WTC11 (cell line): ENCODE data around the gene ELAC2. TPM values are rescaled to one million over a fixed set of nuclear protein-coding genes. Genes with fewer than 3 reads are reported as not detected.

Experiments used
- ATAC-seq: fragments of 200-7000 bp; cut with Tn5 transposase; 2 replicates; pipeline ENCODE4 v1.10.0; 2021; ENCODE audit warnings: mild to moderate bottlenecking, moderate library complexity
- CTCF ChIA-PET: fragments of 300-600 bp; sonication (Branson Sonifier 250); formaldehyde crosslinking; loops from one replicate; lab custom pipeline; 2021; ENCODE audit warnings: antibody characterized with exemption; lab: Charles Lee
- POLR2A ChIA-PET: fragments of 350-600 bp; sonication (Branson Sonifier 250); formaldehyde crosslinking; loops from one replicate; lab custom pipeline; 2021; ENCODE audit warnings: antibody characterized with exemption; lab: Charles Lee
- DNase-seq: peaks from one replicate; pipeline ENCODE4 v3.0.0; 2021; ENCODE audit warnings: low spot score
- H3K27ac Mint-ChIP-seq: 2 replicates; pipeline ENCODE4 v1.8.0; 2021; ENCODE audit warnings: mixed read lengths
- H3K27me3 Mint-ChIP-seq: 2 replicates; pipeline ENCODE4 v1.8.0; 2021; ENCODE audit warnings: low read depth, mild to moderate bottlenecking, moderate library complexity, mixed read lengths
- H3K36me3 Mint-ChIP-seq: 2 replicates; pipeline ENCODE4 v1.8.0; 2021; ENCODE audit warnings: mixed read lengths
- H3K4me1 Mint-ChIP-seq: 2 replicates; pipeline ENCODE4 v1.8.0; 2022; ENCODE audit warnings: mixed read lengths
- H3K4me3 Mint-ChIP-seq: 2 replicates; pipeline ENCODE4 v1.8.0; 2021; ENCODE audit warnings: mild to moderate bottlenecking, moderate library complexity, mixed read lengths
- H3K9me3 Mint-ChIP-seq: 2 replicates; pipeline ENCODE4 v1.8.0; 2021; ENCODE audit warnings: mixed read lengths
- ARID4B ChIP-seq: sonication (generic); formaldehyde crosslinking; IDR thresholded peaks from 2 replicates; pipeline ENCODE4 v1.8.0; 2023; ENCODE audit warnings: missing genetic modification reagents, mild to moderate bottlenecking, borderline replicate concordance
- ATF3 ChIP-seq: sonication (generic); formaldehyde crosslinking; conservative IDR thresholded peaks from 2 replicates; pipeline ENCODE4 v1.8.1; 2022; ENCODE audit warnings: mild to moderate bottlenecking, missing genetic modification reagents
- CTCF ChIP-seq: fragments of 200-600 bp; IDR thresholded peaks from 2 replicates; pipeline ENCODE4 v1.8.0; 2022; ENCODE audit warnings: antibody characterized with exemption
- ETV6 ChIP-seq: sonication (generic); formaldehyde crosslinking; IDR thresholded peaks from 2 replicates; pipeline ENCODE4 v1.8.1; 2022; ENCODE audit warnings: mild to moderate bottlenecking, missing genetic modification reagents
- FOXP4 ChIP-seq: sonication (generic); formaldehyde crosslinking; IDR thresholded peaks from 2 replicates; pipeline ENCODE4 v1.8.0; 2022; ENCODE audit warnings: mild to moderate bottlenecking, missing genetic modification reagents
- GABPB1 ChIP-seq: sonication (generic); formaldehyde crosslinking; IDR thresholded peaks from 2 replicates; pipeline ENCODE4 v1.8.1; 2023; ENCODE audit warnings: mild to moderate bottlenecking, missing genetic modification reagents
- GTF2I ChIP-seq: fragments of 250-450 bp; sonication (Bioruptor Pico); conservative IDR thresholded peaks from 2 replicates; pipeline ENCODE4 v1.4.0; 2021; ENCODE audit warnings: mild to moderate bottlenecking
- NFATC4 ChIP-seq: fragments of 250-450 bp; sonication (Bioruptor Pico); IDR thresholded peaks from 2 replicates; pipeline ENCODE4 v1.9.0; 2021; ENCODE audit warnings: mild to moderate bottlenecking
- NFE2L1 ChIP-seq: sonication (generic); formaldehyde crosslinking; IDR thresholded peaks from 2 replicates; pipeline ENCODE4 v1.8.1; 2023; ENCODE audit warnings: missing genetic modification reagents
- PRDM15 ChIP-seq: sonication (generic); formaldehyde crosslinking; IDR thresholded peaks from 2 replicates; pipeline ENCODE4 v1.8.0; 2022; ENCODE audit warnings: missing genetic modification reagents
- STAT6 ChIP-seq: sonication (generic); formaldehyde crosslinking; conservative IDR thresholded peaks from 2 replicates; pipeline ENCODE4 v1.8.1; 2023; ENCODE audit warnings: mild to moderate bottlenecking, low read depth, missing genetic modification reagents, moderate library complexity
- TCF7 ChIP-seq: sonication (generic); formaldehyde crosslinking; IDR thresholded peaks from 2 replicates; pipeline ENCODE4 v1.8.0; 2022; ENCODE audit warnings: mild to moderate bottlenecking, low read depth, missing genetic modification reagents, moderate library complexity
- TEAD1 ChIP-seq: sonication (generic); formaldehyde crosslinking; IDR thresholded peaks from 2 replicates; pipeline ENCODE4 v1.8.0; 2022; ENCODE audit warnings: mild to moderate bottlenecking, missing genetic modification reagents
- TP53 ChIP-seq: sonication (generic); formaldehyde crosslinking; IDR thresholded peaks from 2 replicates; pipeline ENCODE4 v1.8.1; 2023; ENCODE audit warnings: mild to moderate bottlenecking, missing genetic modification reagents
- total RNA-seq: library from RNA; stranded (reverse); gene quantifications from 3 replicates; pipeline ENCODE4 v1.2.3, GENCODE V29; 2021
- TF ChIP-seq, protein P1 (sequence below): sonication (generic); formaldehyde crosslinking; IDR thresholded peaks from 2 replicates; pipeline ENCODE4 v1.8.0; 2022; ENCODE audit warnings: mild to moderate bottlenecking, missing genetic modification reagents
- TF ChIP-seq, protein P2 (sequence below): sonication (generic); formaldehyde crosslinking; IDR thresholded peaks from 2 replicates; pipeline ENCODE4 v1.8.1; 2022; ENCODE audit warnings: low read depth, mild to moderate bottlenecking, moderate library complexity, missing genetic modification reagents, borderline replicate concordance

The ELAC2 gene
- total RNA-seq, 1 experiment from 2014 or later = 86.9 TPM

- ChIA-PET CTCF (no interaction called here), POLR2A (no interaction called here)
- Mint-ChIP-seq H3K27ac (no peak overlapping the region), H3K4me1 (peaks cover 10% of the 10 kb centered on the region), H3K36me3 (peaks cover 70% of the 10 kb centered on the region), H3K27me3 (no peaks in the 10 kb centered on the region), H3K9me3 (no peaks in the 10 kb centered on the region), H3K4me3 (no peak overlapping the region)
- no peak for ATAC-seq
- DNase-seq = no peak
- no peak for TF ChIP-seq TEAD1 (CRISPR knock-in tag)
Measured at GRCh38 chr17:13014801-13015200, 3.0 kb downstream of the ELAC2 start.

GRCh38 chr17:13010959-13011358, 6.9 kb downstream of the ELAC2 start:
- no peak for TF ChIP-seq TP53
- no peak for TF ChIP-seq GTF2I
- TF ChIP-seq CTCF = no peak
- TF ChIP-seq STAT6 (CRISPR knock-in tag) = no peak
- TF ChIP-seq GABPB1 (CRISPR knock-in tag) = no peak
- no peak for TF ChIP-seq NFATC4
- no peak for TF ChIP-seq ARID4B (CRISPR knock-in tag)
- TF ChIP-seq FOXP4 (CRISPR knock-in tag) = no peak
- no peak for TF ChIP-seq TCF7 (CRISPR knock-in tag)
- no peak for TF ChIP-seq ATF3 (CRISPR knock-in tag)
- POLR2A ChIA-PET = no interaction called here
- Mint-ChIP-seq H3K4me3 (no peak overlapping the region), H3K27me3 (no peaks in the 10 kb centered on the region), H3K36me3 (peaks cover 85% of the 10 kb centered on the region), H3K27ac (no peak overlapping the region), H3K4me1 (no peaks in the 10 kb centered on the region), H3K9me3 (no peaks in the 10 kb centered on the region)
- DNase-seq (no peak), ATAC-seq (no peak)
- CTCF ChIA-PET = no interaction called here

DNA sequence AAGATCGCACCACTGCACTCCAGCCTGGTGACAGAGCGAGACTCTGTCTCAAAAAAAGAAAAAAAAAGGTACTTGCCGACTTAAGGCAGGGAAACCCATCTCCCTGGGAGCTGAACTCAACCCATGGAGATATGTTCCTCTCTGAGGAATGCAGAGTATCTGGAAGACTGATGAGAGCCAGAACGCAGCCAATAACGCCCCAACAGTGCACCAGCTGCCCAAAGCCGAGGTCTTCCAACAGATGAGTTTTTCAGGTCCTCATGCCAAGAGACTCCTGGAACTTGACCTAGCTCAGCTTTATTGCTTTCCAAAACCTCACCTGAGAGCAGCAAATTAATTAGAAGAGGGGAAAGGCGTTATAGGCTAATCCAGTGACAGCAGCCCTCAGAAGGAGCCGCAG, 9.4 kb downstream of the ELAC2 start:
- ATAC-seq (no peak), DNase-seq (no peak)
- Mint-ChIP-seq H3K27me3 (no peaks in the 10 kb centered on the region), H3K4me1 (no peaks in the 10 kb centered on the region), H3K27ac (no peak overlapping the region), H3K36me3 (peaks cover 80% of the 10 kb centered on the region), H3K4me3 (no peak overlapping the region), H3K9me3 (no peaks in the 10 kb centered on the region)
- ChIA-PET POLR2A (no interaction called here), CTCF (no interaction called here)
- TF ChIP-seq NFE2L1 (no peak), PRDM15 (CRISPR knock-in tag) (no peak), ETV6 (CRISPR knock-in tag) (no peak)
- TF ChIP-seq, protein P1, sequence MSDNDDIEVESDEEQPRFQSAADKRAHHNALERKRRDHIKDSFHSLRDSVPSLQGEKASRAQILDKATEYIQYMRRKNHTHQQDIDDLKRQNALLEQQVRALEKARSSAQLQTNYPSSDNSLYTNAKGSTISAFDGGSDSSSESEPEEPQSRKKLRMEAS (CRISPR knock-in tag) = no peak
- TF ChIP-seq, protein P2, sequence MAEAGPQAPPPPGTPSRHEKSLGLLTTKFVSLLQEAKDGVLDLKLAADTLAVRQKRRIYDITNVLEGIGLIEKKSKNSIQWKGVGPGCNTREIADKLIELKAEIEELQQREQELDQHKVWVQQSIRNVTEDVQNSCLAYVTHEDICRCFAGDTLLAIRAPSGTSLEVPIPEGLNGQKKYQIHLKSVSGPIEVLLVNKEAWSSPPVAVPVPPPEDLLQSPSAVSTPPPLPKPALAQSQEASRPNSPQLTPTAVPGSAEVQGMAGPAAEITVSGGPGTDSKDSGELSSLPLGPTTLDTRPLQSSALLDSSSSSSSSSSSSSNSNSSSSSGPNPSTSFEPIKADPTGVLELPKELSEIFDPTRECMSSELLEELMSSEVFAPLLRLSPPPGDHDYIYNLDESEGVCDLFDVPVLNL (CRISPR knock-in tag) = no peak
